PC-3 (cell line): ENCODE results near the gene ZNF512B.

ENCODE experiments used
- EZH2 ChIP-seq: fragments of 300-600 bp; sonication (generic); IDR thresholded peaks from one replicate; pipeline ENCODE4 v1.6.1; 2017; ENCODE audit warnings: antibody characterized with exemption, mild to moderate bottlenecking, low read length; ENCODE audit not compliant: unreplicated experiment
- TF ChIP-seq, protein P1 (sequence below): fragments of 300-600 bp; sonication (generic); conservative IDR thresholded peaks from 2 replicates; pipeline ENCODE4 v1.5.1; 2017; ENCODE audit warnings: antibody characterized with exemption, low read depth, mild to moderate bottlenecking, low read length

DNA sequence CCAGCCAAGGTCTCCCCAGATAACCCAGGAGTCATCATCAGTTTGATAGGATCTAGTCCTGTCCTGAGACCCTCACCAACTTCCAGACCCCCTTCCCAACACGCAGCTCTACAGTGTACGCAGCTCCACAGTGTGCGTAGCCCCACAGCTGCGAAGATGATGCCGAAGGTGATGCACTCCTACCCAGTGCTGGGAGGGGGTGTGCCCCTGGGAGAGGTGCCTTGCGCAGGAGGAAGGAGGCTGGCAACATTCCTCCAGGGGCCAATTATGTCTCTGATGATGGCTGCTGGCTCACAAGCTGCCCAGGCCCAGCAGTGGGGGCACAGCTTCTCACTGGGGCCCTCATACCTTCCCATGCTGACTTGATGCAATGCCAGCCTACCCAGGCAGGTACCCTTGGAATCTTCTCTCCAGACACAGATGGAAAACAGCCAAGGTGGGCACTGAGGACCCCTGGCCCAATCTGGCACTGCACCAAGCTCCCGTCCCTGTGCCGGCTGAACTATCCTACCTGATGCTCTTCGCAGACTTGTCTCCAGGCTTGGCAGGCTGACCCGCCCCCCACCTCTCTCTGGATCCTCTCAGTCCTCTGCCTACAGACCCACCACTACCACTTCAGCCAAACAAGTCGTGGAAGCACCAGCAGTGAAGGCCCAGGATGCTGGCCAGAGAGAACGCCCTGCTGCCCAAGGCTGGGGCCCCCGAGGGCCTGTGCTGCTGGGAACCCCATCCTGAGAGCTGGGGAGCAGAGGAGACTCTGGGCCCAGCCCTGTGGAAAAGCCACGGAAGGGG is 1.4 kb downstream of the ZNF512B start:
- TF ChIP-seq, protein P1, sequence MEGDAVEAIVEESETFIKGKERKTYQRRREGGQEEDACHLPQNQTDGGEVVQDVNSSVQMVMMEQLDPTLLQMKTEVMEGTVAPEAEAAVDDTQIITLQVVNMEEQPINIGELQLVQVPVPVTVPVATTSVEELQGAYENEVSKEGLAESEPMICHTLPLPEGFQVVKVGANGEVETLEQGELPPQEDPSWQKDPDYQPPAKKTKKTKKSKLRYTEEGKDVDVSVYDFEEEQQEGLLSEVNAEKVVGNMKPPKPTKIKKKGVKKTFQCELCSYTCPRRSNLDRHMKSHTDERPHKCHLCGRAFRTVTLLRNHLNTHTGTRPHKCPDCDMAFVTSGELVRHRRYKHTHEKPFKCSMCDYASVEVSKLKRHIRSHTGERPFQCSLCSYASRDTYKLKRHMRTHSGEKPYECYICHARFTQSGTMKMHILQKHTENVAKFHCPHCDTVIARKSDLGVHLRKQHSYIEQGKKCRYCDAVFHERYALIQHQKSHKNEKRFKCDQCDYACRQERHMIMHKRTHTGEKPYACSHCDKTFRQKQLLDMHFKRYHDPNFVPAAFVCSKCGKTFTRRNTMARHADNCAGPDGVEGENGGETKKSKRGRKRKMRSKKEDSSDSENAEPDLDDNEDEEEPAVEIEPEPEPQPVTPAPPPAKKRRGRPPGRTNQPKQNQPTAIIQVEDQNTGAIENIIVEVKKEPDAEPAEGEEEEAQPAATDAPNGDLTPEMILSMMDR = no peak
- TF ChIP-seq EZH2 = no peak
